ENCODE results near the gene IL7R.
"Not testable (repeated sequence)": the region's sequence is repeated elsewhere in the genome, so short reads cannot be mapped to it uniquely, and the experiment has no call there.

Gene IL7R

DNA sequence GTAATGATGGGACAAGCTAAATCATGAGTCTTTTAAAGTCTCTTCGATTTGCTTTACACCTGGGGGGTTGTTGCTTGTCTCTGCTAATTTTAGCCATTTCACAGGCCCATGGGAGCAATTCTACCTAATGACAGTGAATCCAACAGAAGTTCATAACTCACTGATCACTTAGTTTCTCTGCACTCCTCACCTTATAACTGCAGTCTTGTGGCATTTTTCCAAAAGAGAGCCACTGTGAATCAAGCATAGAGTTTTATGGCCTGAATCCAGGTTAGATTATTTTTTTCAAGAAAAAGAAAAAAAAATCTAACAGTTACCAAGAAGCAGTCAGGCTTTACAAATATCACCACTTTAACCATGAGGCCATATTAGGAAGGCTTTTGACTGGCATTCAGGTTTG is 1.5 kb upstream of the IL7R start:
- ChIA-PET POLR2A (no interaction called here), CTCF (interaction anchor here (1.0 to 1.4 kb wide), 3 partner anchors 38 to 77 kb away, joined by 3 read pairs; no protein-coding TSS in a partner anchor)
- no peak for DNase-seq (ENCODE audit: extremely low spot score)
- TF ChIP-seq, protein P1, sequence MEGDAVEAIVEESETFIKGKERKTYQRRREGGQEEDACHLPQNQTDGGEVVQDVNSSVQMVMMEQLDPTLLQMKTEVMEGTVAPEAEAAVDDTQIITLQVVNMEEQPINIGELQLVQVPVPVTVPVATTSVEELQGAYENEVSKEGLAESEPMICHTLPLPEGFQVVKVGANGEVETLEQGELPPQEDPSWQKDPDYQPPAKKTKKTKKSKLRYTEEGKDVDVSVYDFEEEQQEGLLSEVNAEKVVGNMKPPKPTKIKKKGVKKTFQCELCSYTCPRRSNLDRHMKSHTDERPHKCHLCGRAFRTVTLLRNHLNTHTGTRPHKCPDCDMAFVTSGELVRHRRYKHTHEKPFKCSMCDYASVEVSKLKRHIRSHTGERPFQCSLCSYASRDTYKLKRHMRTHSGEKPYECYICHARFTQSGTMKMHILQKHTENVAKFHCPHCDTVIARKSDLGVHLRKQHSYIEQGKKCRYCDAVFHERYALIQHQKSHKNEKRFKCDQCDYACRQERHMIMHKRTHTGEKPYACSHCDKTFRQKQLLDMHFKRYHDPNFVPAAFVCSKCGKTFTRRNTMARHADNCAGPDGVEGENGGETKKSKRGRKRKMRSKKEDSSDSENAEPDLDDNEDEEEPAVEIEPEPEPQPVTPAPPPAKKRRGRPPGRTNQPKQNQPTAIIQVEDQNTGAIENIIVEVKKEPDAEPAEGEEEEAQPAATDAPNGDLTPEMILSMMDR (IDR thresholded peaks at IDR 0.05; ENCODE audit: control extremely low read depth, extremely low read depth, low read depth, missing control alignments), result no peak

DNA sequence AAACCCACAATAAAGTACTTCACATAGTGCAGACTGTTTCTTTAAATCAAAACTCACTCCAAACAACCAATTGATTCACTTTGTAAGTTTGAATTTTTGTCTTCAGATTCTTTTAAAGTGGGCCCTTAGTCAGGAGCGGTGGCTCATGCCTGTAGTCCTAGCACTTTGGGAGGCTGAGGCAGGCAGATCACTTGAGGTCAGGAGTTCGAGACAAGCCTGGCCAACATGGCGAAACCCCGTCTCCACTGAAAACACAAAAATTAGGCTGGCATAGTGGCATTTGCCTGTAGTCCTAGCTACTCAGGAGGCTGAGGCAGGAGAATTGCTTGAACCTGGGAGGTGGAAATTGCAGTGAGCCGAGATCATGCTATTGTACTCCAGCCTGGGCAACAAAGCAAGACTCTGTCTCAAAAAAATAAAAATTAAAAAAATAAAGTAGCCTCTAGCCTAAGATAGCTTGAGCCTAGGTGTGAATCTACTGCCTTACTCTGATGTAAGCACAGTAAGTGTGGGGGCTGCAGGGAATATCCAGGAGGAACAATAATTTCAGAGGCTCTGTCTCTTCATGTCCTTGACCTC is 416 bp upstream of the IL7R start:
- POLR2A ChIA-PET; DNase-seq (ENCODE audit: extremely low spot score): not testable (repeated sequence)
- CTCF ChIA-PET, result interaction anchor here (1.2 kb wide), 1 partner anchor 19 kb away, joined by 3 read pairs; no protein-coding TSS in a partner anchor

DNA sequence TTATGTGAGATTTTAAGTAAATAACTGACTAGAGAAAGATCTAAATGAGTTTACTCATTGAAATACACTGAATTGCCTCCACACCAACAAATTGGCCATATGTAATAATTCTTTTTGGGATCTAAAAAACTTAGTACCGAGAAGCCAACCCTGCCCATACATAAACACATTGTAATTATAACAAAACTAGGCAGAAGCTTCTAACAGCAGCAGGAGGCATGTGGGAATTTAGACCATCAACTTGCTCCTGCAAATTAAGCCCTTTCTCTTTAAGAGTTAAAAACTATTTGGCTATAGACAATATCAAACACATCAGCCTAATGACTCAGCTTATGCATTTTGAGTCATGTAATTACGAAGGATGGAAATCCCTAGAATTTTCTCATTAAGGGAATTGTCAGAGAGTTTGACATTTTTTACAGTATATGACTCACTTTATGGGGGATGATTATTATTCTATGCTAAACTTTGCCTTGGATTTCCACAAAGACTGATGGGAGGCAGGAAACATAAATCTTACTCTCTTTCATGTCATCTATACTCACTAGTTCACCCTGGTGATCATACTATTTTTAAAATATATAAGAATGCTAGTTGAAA is 1.0 kb downstream of the IL7R start:
- ChIA-PET POLR2A (no interaction called here), CTCF (interaction anchor here (1.0 to 1.9 kb wide), 6 partner anchors 8 to 80 kb away, joined by 3 to 6 read pairs (median 4); no protein-coding TSS in a partner anchor)
- TF ChIP-seq, protein P1 (IDR thresholded peaks at IDR 0.05; ENCODE audit: control extremely low read depth, extremely low read depth, low read depth, missing control alignments), result no peak
- no peak for DNase-seq (ENCODE audit: extremely low spot score)

DNA sequence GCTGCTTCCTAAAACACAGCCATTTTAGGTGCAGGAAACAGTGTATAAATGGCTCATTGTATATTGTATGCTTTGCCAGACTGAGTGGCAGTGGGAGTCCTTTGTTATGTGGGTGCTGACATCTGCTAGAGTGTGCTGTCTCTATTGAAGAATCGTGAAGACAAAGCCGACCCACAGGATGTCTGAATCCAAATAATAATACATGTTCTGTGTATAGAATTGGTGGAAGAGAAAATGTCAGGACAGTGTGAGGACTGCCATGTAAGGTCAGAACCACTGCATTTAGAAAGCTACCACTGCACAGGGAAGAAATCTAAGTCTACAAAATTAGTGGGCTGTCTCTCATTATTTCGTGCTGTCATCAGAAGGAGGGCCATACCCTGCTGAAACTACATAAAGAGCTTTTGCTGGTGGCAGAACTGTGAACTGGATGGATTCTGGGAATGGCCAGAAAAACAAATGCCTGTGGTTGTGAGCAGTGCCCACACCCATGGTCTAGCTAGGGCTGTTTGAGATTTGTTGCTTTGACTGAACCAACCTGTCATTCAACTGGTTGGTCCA is 2.5 kb downstream of the IL7R start:
- POLR2A ChIA-PET, result no interaction called here
- CTCF ChIA-PET, result interaction anchor here (1.1 to 1.9 kb wide), 7 partner anchors 9 to 82 kb away, joined by 3 to 6 read pairs (median 4); no protein-coding TSS in a partner anchor
- no peak for DNase-seq (ENCODE audit: extremely low spot score)
- TF ChIP-seq, protein P1 (IDR thresholded peaks at IDR 0.05; ENCODE audit: control extremely low read depth, extremely low read depth, low read depth, missing control alignments), result no peak

DNA sequence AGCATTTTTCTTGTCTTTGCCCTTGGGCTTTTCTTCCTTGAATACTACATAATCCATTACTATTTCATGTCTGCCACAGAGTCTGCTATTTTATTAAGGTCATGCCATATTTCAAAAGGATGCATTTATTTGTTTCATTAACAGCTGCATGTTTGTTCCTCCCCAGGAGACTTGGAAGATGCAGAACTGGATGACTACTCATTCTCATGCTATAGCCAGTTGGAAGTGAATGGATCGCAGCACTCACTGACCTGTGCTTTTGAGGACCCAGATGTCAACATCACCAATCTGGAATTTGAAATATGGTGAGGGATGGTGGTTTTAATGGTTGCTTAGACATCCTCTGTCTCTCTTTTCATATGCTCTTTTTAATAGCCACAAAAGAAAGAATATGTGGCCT is 4.0 kb downstream of the IL7R start:
- ChIA-PET POLR2A (no interaction called here), CTCF (interaction anchor here (1.5 kb wide), 1 partner anchor 65 kb away, joined by 7 read pairs; no protein-coding TSS in a partner anchor)
- TF ChIP-seq, protein P1 (IDR thresholded peaks at IDR 0.05; ENCODE audit: control extremely low read depth, extremely low read depth, low read depth, missing control alignments), result no peak
- no peak for DNase-seq (ENCODE audit: extremely low spot score)

DNA sequence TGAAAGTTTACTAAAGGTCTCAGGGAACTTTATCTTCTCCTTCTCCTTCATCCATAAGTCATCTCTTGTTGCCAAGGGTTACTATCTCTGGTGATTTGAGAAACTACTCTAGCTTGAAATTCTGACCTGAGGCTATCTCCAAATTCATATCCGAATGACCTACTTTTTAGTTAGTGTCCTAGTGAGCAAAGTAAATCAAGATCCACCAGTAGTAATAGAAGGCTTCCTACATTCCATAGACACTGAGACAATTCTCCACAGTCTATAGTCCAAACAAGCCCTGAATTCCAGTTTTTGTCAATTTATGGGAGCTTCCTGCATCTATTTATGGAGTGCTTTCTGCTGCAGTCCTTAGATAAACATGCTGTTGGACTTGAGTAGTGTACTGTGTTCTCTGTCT is 5.0 kb downstream of the IL7R start:
- ChIA-PET CTCF (interaction anchor here (0.9 to 1.5 kb wide), 4 partner anchors 8 to 57 kb away, joined by 3 to 4 read pairs (median 3); no protein-coding TSS in a partner anchor), POLR2A (no interaction called here)
- TF ChIP-seq, protein P1 (IDR thresholded peaks at IDR 0.05; ENCODE audit: control extremely low read depth, extremely low read depth, low read depth, missing control alignments), result no peak
- DNase-seq (ENCODE audit: extremely low spot score), result no peak

DNA sequence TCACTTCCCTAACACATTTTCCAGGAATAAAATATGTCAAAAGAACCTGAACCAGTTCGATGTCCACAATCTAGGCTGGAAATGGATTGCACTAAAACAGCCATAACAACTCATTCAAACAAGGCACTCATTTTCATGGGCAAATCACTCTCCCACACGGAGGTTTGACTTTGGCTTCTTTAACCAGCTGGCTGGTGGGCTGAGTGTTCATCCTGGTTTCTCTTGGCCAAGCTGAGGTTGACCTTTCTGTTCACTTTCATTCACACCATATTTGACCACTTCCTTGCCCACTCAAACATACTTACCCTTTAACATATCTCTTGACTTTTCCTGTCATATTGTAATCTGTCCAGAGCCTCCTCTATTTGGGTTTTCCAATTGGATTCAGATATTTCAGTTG is 5.4 kb downstream of the IL7R start:
- ChIA-PET POLR2A (no interaction called here), CTCF (interaction anchor here (0.9 to 1.5 kb wide), 6 partner anchors 8 to 56 kb away, joined by 3 to 4 read pairs (median 3); no protein-coding TSS in a partner anchor)
- DNase-seq (ENCODE audit: extremely low spot score), result no peak
- TF ChIP-seq, protein P1 (IDR thresholded peaks at IDR 0.05; ENCODE audit: control extremely low read depth, extremely low read depth, low read depth, missing control alignments), result no peak
